Measurements from ENCODE around the gene GNPTG.
A peak's percentile ranks its signal among the peaks of the same experiment; 100 is the strongest.

Gene GNPTG

GRCh38 chr16:1309888-1310831, 41.6 kb upstream of the GNPTG start:
- TF ChIP-seq CTCF (IDR thresholded peaks at IDR 0.05; ENCODE audit: low read depth, low read length) = no peak
- peak overlapping the region; percentile 81 for H3K4me3 ChIP-seq (ENCODE audit: low read depth, low read length)
- in situ Hi-C loops (cut with HindIII; ENCODE audit: low sequenced_read_pairs) = no loop called here
- DNase-seq (ENCODE audit: low read depth, low spot score) = peak; percentile 32

- in situ Hi-C loops (cut with HindIII; ENCODE audit: low sequenced_read_pairs) = no loop called here
- no peak for TF ChIP-seq CTCF (IDR thresholded peaks at IDR 0.05; ENCODE audit: low read depth, low read length)
- peak overlapping the region; percentile 81 for H3K4me3 ChIP-seq (ENCODE audit: low read depth, low read length)
- DNase-seq (ENCODE audit: low read depth, low spot score) = no peak
Observed at GRCh38 chr16:1310832-1311200, 40.9 kb upstream of the GNPTG start.

- in situ Hi-C loops (cut with HindIII; ENCODE audit: low sequenced_read_pairs) = no loop called here
- no peak for DNase-seq (ENCODE audit: low read depth, low spot score)
- no peak for TF ChIP-seq CTCF (IDR thresholded peaks at IDR 0.05; ENCODE audit: low read depth, low read length)
Observed at GRCh38 chr16:1311212-1311737, 40.5 kb upstream of the GNPTG start.

GRCh38 chr16:1311738-1312466, 39.8 kb upstream of the GNPTG start:
- H3K4me3 ChIP-seq (ENCODE audit: low read depth, low read length) = peak overlapping the region; percentile 81
- TF ChIP-seq CTCF (IDR thresholded peaks at IDR 0.05; ENCODE audit: low read depth, low read length) = no peak
- in situ Hi-C loops (cut with HindIII; ENCODE audit: low sequenced_read_pairs) = no loop called here
- no peak for DNase-seq (ENCODE audit: low read depth, low spot score)

More at GRCh38 chr16:1311212-1311737, 40.5 kb upstream of the GNPTG start:
- H3K4me3 ChIP-seq (ENCODE audit: low read depth, low read length) = peak overlapping the region; percentile 81

- no peak for TF ChIP-seq CTCF (IDR thresholded peaks at IDR 0.05; ENCODE audit: low read depth, low read length)
- in situ Hi-C loops (cut with HindIII; ENCODE audit: low sequenced_read_pairs) = no loop called here
- no peak for DNase-seq (ENCODE audit: low read depth, low spot score)
- H3K4me3 ChIP-seq (ENCODE audit: low read depth, low read length) = no peak overlapping the region
Observed at GRCh38 chr16:1312467-1312816, 39.3 kb upstream of the GNPTG start.

GRCh38 chr16:1312903-1313302, 38.8 kb upstream of the GNPTG start:
- in situ Hi-C loops (cut with HindIII; ENCODE audit: low sequenced_read_pairs) = no loop called here
- no peak for DNase-seq (ENCODE audit: low read depth, low spot score)
- TF ChIP-seq CTCF (IDR thresholded peaks at IDR 0.05; ENCODE audit: low read depth, low read length) = no peak
- H3K4me3 ChIP-seq (ENCODE audit: low read depth, low read length) = no peak overlapping the region

All from astrocyte of the spinal cord (primary cell).